Nucleus accumbens (tissue), 56 donors: ENCODE data around the gene COL9A2.
A peak's percentile ranks its signal among the peaks of the same experiment; 100 is the strongest.

ENCODE experiments used
- DNase-seq, 56 donors: peaks; one replicate each; lab custom pipeline; 2025; lab: John Stamatoyannopoulos, UW

COL9A2 gene

GRCh38 chr1:40265919-40266318, 51.2 kb downstream of the COL9A2 start:
- DNase-seq, result no peak

- DNase-seq, result no peak
These were observed 51.8 kb downstream of the COL9A2 start for GRCh38 chr1:40265298-40265697.

GRCh38 chr1:40264354-40264781, 52.7 kb downstream of the COL9A2 start:
- no peak for DNase-seq

GRCh38 chr1:40258445-40258769, 58.7 kb downstream of the COL9A2 start:
- DNase-seq, result peak in 3 of 56 donors; percentile 26 to 45 (median 41)

GRCh38 chr1:40257688-40258444, 59.2 kb downstream of the COL9A2 start, which contains the start of gene ZMPSTE24:
ZMPSTE24 (plus strand) TSS chr1:40258236; CDS start chr1:40258272, 36 bp downstream.
- DNase-seq, result peak; percentile 31 to 98 (median 95)

GRCh38 chr1:40257313-40257687, 59.8 kb downstream of the COL9A2 start:
- DNase-seq, result peak in 10 of 56 donors; percentile 25 to 64 (median 46)

- no peak for DNase-seq
These were observed 60.5 kb downstream of the COL9A2 start for GRCh38 chr1:40256401-40257084.

GRCh38 chr1:40255231-40255630, 61.9 kb downstream of the COL9A2 start:
- no peak for DNase-seq

GRCh38 chr1:40252601-40253000, 64.5 kb downstream of the COL9A2 start:
- no peak for DNase-seq

- no peak for DNase-seq
These were observed 65.6 kb downstream of the COL9A2 start for GRCh38 chr1:40251456-40251855.
